HG03565 (cell line): ENCODE measurements around the gene PAX7.
"Not testable (repeated sequence)": the region's sequence is repeated elsewhere in the genome, so short reads cannot be mapped to it uniquely, and the experiment has no call there.

Source experiments
- ATAC-seq: cut with Tn5 transposase; IDR thresholded peaks from one replicate; pipeline ENCODE4 v1.9.1; 2021; ENCODE audit warnings: mild to moderate bottlenecking, moderate library complexity; ENCODE audit not compliant: unreplicated experiment

Gene PAX7

DNA sequence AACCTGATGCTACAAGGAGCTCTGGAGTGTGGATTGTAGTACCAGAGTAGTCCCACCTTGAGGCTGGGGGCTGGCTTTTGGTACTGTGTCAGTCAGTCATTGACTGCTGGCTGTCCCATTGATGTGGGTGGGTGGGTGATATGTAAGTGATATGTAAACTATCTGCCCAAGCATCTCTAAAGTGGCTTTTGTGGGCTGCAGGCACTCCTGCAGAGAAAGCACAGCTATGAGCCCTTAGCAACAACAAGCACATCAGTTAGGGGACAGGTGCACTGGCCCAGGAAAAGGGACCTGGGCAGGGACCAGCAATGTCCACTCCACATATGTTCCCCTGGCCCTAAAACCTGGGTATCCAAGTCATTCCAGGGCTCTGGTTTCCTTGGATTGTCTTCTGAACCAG is 118.9 kb downstream of the PAX7 start:
- ATAC-seq, result no peak

DNA sequence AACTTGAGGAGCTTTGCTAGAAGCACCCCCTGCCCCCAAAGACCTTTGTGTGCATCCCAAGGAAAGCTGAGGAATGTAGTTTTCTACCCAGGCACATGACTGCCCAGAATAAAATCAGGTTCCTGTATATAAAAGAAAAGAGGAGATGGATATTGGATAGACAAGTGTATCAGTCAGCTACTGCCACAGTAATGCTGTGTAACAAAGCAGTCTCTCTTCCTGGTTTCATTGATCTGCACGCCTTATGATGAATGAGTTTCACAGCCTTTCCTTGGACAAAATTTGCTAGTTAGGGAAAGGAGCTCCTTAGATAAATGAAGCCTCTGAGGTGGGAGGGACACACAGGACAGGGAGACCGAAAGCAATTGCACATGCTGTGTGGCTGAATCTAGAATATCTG is 120.0 kb downstream of the PAX7 start:
- ATAC-seq, result no peak

DNA sequence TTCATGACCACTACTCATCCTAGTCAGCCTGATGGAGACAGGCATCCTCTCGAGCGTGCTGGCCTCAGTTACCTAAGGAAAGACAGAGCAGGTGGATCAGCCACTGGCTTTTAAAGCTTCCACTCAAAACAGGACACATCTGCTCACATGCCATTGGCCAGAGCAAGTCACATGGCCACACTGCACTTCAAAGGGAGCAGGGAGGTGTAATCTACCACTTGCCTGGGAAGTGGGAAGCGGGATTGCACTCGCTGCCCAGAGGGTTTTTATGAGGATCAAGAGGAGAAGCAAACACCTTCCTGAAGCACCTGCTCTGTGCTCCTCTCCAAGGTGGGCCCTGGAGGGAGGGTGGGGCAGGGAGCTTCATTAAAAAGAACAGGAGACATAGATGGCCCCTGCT is 120.8 kb downstream of the PAX7 start:
- no peak for ATAC-seq

DNA sequence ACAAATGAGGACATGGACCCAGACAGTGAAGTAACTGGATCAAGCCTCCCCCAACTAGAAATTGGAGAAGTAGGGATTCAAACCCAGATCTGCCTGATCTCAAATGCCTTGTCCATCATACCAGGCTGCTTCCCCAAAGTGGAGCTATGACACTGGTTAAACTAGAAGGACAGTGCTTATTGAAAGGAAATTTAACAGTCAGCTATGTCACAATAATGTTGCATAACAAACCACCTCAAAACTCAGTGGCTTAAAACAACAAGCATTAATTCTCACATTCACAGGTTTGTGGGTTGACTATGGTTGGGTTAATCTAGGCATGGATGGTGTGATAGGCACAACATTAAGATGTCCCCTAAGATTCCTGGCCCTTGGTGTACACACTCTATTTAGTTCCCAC is 121.8 kb downstream of the PAX7 start:
- ATAC-seq, result no peak

DNA sequence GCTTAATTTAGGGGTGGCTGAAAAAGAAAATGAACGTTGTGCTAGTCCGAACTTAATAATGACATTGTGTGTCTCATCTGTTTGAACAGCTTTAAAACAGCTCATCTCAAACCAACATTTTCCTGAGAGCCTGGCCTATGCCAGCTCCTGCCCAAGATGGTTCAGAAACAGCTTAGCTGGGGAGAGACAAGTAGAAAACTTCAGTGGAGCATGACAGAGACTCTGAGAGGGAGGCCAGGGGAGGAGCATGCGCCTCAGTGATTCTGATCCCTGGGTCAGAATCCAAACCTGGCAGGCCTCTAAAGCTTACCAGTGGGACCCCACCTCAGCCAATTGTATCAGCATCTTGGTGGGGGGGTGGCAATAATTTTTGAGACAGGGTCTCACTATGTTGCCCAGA is 129.5 kb downstream of the PAX7 start:
- ATAC-seq, result no peak

DNA sequence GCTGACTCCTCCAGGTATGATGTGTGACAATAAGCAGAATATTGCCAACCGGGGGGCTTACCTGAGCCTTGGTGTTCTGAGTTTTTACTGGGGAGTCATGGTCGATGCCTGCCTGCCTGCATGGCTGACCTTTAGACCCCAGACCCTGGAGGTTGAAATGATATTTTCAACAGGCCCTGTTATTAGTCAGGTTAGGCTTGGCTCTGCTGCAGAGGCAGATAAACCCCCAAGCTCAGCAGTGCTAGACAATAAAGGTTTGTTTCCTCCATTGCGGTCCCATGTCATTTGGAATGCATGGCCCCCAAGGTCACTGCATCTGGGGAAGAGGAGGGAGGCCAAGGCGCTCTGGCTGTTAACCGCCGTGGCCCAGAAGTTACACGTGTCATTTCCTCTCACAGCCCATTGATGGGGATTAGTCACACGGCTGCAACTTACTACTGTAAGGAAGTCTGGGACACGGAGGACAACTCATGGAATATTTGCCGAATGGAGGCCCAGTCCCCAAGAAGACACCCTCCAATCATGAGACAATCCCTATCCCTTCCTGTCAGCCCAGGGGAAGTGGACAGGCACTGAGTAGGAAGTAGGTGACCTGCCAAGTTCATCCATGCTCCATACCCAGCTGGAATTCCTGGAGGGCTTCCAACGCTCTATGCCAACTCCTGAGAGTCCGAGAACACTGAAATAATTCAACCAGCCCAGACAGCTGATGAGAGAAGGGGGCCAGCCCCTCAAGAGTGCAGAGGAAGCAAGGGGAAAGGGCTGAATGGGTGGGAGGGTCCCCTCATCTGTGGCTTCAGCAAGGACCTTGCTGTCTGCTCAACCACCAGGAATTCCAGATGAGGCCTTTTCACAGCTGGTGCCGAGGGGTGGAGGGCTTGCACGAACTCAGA is 131.5 kb downstream of the PAX7 start:
- ATAC-seq, result no peak

DNA sequence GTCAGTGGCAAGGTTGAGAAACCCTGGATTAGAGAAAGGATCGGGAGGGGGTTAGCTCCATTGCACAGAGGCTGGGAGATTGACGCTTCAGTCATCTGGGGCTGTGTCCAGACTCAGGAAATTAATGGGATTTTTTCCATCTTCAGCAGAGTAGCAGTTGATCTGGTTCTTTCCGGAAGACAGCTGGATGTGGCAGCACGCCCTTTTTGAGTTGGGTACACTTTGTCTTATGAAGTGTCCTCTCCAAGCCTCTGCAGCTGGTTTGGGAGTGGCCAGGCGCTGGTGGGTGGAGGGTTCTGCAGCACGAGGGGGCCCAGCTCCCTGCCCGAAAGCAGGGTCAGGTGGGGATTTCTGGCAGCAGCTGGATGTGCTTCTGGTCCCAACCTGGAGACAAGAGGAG is 133.7 kb downstream of the PAX7 start:
- no peak for ATAC-seq

DNA sequence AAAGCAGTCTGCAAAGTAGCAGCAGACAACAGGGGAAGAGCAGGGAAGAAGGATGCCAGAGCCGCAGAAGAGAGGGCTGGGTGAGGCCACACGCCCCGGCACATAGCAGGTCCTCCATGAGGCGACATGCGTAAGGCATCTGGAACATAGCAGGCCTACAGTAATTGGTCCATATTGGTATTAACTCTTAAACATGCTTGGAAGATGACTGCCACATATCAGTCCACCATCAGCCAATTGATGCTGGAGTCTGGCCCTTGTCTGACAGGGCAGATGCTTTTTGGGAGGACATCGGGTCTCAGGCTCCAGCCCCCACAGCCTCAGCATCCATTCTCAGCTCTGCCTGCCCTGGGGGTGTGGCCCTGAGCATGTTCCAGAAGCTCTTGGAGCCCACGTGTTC is 135.1 kb downstream of the PAX7 start:
- ATAC-seq, result no peak

DNA sequence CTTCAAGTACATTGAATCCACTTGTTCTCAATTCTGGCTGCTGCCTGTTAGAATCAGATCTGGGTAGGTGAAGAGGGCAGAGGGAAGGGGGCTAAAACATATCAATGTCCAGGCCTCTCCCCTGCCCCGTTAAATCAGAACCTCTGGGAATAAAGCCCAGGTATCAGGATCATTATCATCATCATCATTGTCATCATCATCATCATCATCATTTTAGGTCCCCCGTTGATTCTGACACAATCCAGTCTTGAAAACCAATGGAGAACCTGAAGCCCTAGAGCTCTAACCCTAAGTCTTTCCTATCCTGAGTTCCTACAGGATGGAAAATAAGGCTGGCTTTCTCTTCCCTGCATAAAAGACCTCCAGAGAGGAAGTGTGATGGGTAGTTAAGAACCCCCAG is 135.7 kb downstream of the PAX7 start:
- ATAC-seq, result no peak

DNA sequence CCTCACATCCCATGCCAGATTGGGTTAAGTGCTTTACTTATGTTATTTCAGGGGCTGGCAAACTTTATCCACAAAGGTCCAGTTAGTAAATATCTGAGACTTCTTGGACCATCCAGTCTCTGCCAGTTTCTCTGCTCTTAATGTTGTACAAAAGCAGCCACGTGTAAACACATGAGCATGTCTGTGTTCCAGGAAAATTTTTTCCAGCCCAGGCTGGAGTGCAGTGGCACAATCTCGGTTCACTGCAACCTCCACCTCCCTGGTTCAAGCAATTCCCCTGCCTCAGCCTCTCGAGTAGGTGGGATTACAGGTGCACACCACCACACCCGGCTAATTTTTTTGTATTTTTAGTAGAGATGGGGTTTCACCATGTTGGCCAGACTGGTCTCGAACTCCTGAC is 136.9 kb downstream of the PAX7 start:
- not testable (repeated sequence) for ATAC-seq

DNA sequence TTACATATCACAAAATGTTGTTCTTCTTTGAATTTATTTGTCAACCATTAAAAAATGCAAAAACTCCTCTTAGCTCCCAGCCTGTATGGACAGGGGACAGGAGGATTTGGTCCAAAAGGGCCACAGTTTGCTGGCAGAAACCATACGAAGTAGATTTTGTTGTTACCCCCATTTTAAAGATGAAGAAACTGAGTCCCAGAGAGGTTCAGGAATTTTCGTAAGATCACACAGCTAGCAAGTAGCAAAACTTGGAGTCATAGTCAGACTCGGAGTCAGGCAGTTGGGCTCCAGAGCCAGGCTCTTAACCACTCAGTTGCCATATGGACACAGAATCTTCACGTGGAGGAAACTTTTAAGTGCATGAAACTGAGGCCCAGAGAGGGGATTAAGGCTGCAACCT is 137.4 kb downstream of the PAX7 start:
- ATAC-seq, result no peak

DNA sequence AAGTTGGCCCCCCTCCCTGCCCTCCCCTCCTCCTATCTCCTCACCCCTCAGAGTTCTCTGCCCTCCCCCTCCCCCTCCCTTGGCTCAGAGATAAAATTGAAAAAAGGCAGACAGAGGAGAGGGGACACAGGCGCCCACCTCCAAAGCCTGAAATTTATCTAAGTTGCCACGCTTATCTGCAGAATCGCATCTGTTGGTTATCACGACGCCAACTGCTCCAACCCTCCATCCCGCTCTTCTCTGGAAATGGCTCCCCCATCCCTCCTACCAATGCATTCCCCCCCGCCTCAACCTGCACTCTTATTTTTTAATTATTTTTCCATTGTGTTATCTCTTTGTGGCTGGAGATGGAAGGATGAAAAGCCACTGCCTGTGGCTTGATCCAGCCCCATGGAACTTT is 138.5 kb downstream of the PAX7 start:
- ATAC-seq, result no peak

DNA sequence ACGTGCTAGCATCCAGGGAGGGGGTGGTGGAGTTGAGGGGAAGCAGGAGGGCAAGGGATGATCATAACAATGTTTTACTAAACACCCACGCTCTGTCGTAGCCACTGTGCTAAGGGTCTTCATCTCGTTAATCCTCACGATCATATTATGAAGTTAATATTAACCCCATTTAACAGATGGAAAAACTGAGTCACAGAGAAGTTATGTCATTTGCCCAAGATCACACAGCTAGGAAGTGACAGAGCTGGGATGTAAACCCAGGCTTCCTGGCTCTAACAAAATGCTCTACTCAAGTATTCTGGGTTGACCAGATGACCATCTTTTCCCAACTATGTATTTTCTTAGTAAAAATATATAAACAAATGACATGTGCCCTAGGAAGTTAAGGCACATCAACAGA is 140.2 kb downstream of the PAX7 start:
- no peak for ATAC-seq

DNA sequence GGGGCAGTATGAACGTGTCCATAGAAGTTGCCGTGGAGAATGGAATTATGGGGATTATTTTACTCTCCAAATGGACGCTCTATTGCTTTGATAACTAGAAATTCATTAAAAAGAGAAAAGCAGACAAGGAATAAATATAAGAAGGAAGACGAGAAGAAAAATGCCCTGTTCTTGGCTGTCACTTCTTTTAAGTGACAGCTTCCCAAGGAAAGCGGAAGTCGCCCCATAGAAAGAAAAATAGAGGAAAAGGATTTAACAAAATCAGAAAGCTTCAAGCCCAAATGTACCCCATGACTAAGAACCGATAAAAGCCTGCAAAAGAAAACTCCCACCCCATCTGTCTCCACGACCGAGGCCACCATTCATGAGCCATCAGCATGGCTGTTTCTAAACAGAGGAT is 143.1 kb downstream of the PAX7 start:
- no peak for ATAC-seq

DNA sequence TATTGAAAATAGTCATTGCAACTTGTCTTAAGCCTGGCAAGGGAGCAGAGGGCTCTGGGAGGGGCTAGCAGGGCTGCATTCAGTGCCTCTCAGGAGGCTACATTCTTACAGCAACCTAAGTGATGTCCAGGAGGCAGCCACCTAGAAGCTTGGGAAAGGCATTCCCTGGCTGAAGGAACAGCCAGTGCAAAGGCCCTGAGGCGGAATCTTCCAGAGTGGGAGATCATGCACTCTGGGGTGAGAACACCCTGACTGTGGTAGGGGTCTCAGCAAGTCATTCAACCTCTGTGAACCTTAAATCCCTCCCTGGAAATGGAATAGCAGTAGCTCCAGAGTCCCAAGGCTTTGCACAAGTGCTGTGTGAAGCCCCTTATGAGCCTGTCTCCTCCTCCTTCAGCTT is 144.7 kb downstream of the PAX7 start:
- no peak for ATAC-seq

DNA sequence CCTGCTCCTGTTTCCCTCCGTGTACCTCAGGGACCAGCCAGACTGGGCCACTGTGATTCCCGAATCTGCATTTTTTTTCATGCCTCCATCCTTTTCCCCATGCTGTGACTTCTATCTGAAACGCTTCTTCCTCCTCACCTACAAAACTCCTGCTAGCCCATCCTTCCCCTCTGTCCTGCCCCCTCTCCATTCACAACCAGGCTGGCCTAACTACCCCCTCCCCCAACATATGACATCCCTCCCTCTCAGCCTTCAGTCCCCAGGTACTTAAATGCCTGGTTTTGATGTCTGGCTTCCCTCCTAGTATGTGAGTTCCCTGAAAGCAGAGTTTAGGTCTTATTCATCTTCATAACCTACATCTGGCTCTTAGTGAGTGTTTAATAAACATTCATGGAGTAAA is 146.1 kb downstream of the PAX7 start:
- no peak for ATAC-seq

DNA sequence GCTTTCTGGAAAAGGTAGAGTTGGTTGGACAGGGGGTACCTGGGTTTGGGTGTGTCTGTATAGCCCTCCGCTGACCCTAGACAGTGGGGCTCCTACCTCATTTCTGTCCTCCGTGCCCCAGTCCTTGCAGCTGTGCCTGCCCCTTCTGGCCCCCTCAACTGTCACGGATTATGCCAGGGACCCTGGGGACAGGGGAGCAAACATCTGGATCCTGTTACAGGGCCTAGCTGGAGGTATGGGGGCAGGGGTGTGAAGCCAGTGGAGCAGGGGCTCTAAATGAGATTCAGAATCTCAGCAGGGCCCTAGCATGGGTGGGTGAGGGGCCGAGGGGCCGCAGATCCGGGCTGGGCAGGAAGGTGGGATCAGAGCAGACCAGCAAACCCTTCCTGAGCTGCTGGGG is 147.8 kb downstream of the PAX7 start:
- no peak for ATAC-seq

DNA sequence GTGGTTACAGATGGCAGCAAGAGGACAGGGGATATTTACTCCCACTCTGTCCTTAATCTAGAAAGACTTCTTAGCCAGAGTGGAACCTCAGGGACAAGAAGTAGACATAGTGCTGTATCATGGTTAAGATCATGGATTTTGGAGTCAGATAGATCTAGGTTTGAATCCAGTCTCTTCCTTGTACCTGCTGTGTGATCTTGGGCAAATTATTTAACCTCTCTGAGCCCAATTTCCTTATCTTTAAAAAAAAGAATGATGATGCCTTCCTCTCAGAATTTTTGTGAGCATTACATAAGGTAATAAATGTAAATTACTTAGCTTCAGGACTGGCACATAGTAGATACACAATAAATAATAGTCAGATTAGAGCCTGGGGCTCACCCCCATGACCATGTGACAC is 150.4 kb downstream of the PAX7 start:
- no peak for ATAC-seq

DNA sequence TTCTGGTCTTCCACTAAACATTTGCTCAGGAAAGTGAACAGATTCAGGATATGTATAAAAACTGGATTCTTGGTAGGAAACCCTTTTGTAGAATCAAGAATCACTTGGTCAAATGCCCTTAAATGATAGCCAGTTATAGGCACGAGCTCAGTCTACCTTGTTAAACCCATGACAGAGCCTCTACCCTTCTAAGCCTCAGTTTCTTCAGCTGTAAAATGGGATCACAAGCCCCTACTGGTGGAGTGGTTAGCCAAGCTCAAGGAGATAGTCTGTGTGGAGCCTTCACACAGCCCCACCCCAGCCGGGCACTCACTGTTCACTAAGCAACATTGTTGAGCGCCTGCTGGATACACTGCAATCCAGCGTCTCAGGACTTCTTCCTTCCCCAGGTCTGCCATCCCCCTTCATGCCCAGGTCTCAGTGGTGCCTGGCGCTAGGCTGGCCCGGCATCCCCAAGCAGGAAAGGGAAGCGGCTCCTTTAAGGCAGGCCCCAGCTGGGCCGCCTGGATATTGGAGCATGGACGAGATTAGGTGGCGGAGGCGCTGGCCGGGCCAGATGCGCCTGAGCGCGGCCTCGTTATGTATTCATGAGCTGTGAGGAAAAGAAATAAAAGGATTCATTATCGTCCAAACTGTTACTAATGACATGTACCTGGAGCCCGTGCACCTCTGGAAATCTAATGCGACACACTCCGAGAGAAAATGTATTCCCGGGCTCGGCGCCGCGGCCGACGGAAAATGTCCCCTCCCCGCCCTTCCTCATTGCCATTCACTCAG is 153.2 kb downstream of the PAX7 start:
- no peak for ATAC-seq

DNA sequence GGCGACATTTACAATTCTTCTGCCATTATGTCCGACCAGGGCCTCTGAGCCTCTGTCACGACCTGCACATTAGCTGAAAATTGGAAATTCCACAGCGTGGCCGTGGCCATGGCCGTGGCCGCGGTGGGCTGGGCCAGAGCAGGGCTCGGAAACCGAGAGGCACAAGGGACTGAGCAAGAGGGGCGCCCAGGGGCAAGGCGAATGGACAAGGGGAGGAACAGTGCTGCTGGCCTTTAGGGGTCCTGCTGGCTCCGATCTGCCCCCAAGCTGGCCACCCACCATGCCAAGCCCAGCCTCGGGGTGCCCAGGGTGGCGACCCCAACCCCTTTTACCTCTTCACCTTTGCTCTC is 153.8 kb downstream of the PAX7 start:
- no peak for ATAC-seq

DNA sequence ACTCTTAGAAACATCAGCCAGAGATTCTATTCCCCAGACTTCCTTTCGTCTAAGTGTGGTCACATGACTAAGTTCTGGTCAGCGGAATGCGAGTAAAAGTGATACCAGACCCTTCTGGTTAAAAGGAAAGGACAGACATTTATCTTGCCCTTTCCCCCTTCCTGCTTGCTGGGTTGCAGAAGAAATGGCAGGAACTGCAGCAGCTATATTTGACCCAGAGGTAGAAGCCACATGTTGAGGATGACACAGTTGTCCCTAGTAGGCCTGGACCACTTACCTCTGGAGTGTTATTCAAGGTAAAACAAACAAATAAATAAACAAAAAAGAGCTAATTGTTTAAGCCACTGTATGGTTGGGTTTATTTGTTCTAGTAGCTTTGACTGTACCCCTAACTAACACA is 155.5 kb downstream of the PAX7 start:
- no peak for ATAC-seq

DNA sequence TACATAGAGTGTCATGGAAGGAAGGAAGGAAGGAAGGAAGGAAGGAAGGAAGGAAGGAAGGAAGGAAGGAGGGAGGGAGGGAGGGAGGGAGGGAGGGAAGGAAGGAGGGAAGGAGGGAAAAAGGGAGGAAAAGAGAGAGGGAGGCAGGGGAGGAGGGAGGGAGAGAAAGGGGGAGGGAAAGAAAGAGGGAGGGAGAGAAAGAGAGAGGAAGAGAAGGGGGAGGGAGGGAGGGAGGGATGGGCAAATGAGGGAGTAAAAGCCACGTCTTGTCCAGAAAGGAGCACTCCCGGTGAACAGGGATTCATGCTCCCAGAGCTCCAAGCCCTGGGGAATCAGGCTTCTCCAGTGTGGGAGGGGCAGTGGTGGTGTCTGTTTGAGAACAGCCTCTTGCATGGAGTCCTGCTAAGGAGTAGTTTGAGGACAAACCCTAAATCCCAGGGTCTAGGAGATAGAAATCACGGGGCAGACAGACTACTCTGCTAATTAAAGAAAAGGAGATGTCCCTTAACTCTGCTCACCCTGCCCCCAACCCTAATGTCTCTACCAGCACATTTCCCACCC is 157.3 kb downstream of the PAX7 start:
- ATAC-seq, result no peak
